ENCODE measurements around the gene EHD4.

Gene EHD4

GRCh38 chr15:41861736-41862356, 110.5 kb downstream of the EHD4 start:
- DNase-seq (ENCODE audit: insufficient read length, low spot score) = no peak
- no peak for FAIRE-seq
- no peak for TF ChIP-seq CTCF (IDR thresholded peaks at IDR 0.05; ENCODE audit: insufficient read depth, missing control alignments)

GRCh38 chr15:41860049-41860828, 112.1 kb downstream of the EHD4 start:
- no peak for FAIRE-seq
- no peak for TF ChIP-seq CTCF (IDR thresholded peaks at IDR 0.05; ENCODE audit: insufficient read depth, missing control alignments)
- no peak for DNase-seq (ENCODE audit: insufficient read length, low spot score)

GRCh38 chr15:41858756-41859155, 113.6 kb downstream of the EHD4 start:
- DNase-seq (ENCODE audit: insufficient read length, low spot score) (no peak), FAIRE-seq (no peak)
- no peak for TF ChIP-seq CTCF (IDR thresholded peaks at IDR 0.05; ENCODE audit: insufficient read depth, missing control alignments)

- no peak for DNase-seq (ENCODE audit: insufficient read length, low spot score)
- FAIRE-seq = no peak
- no peak for TF ChIP-seq CTCF (IDR thresholded peaks at IDR 0.05; ENCODE audit: insufficient read depth, missing control alignments)
Observed at GRCh38 chr15:41857316-41857715, 115.0 kb downstream of the EHD4 start.

- no peak for DNase-seq (ENCODE audit: insufficient read length, low spot score)
- no peak for FAIRE-seq
- TF ChIP-seq CTCF (IDR thresholded peaks at IDR 0.05; ENCODE audit: insufficient read depth, missing control alignments) = no peak
Observed at GRCh38 chr15:41856716-41857115, 115.6 kb downstream of the EHD4 start.

- no peak for TF ChIP-seq CTCF (IDR thresholded peaks at IDR 0.05; ENCODE audit: insufficient read depth, missing control alignments)
- DNase-seq (ENCODE audit: insufficient read length, low spot score) = no peak
- FAIRE-seq = no peak
Observed at GRCh38 chr15:41856262-41856661, 116.1 kb downstream of the EHD4 start.
